HepG2 (cell line): ENCODE data around the gene HOXA10. TPM values are rescaled to one million over a fixed set of nuclear protein-coding genes. Genes with fewer than 3 reads are reported as not detected.

Experiments used
- ARNTL ChIP-seq: sonication (generic); formaldehyde crosslinking; IDR thresholded peaks from 2 replicates; pipeline ENCODE4 v1.4.0; 2020; ENCODE audit warnings: mild to moderate bottlenecking, missing genetic modification reagents
- FOXK2 ChIP-seq: fragments of 450-650 bp; IDR thresholded peaks from 2 replicates; pipeline ENCODE4 v1.6.1; 2016
- GABPA ChIP-seq, 2 experiments: IDR thresholded peaks; 2 replicates each; pipeline ENCODE4 v1.6.1; 2011 to 2016; ENCODE audit warnings: low read depth in 2 of 2, low read length in 1 of 2, missing biosample characterization in 1 of 2, missing genetic modification characterization in 1 of 2
- MTA1 ChIP-seq: sonication (generic); formaldehyde crosslinking; IDR thresholded peaks from 2 replicates; pipeline ENCODE4 v1.4.0; 2020; ENCODE audit warnings: missing genetic modification reagents, mild to moderate bottlenecking, borderline replicate concordance
- PCBP1 ChIP-seq: fragments of 200-400 bp; formaldehyde crosslinking; IDR thresholded peaks from 2 replicates; pipeline ENCODE4 v1.6.1; 2017; ENCODE audit warnings: mild to moderate bottlenecking, low read depth, low read length, borderline replicate concordance
- PHB2 ChIP-seq: fragments of 450-650 bp; IDR thresholded peaks from 2 replicates; pipeline ENCODE4 v1.6.1; 2018; ENCODE audit not compliant: partially characterized antibody
- RFX1 ChIP-seq: fragments of 450-650 bp; IDR thresholded peaks from 2 replicates; pipeline ENCODE4 v1.6.1; 2017
- SIX1 ChIP-seq: sonication (generic); formaldehyde crosslinking; IDR thresholded peaks from 2 replicates; pipeline ENCODE4 v1.4.0; 2020; ENCODE audit warnings: missing genetic modification reagents, borderline replicate concordance
- SP1 ChIP-seq, 2 experiments: fragments of 450-650 bp in 1 of 2; sonication (generic) in 1 of 2; formaldehyde crosslinking in 1 of 2; IDR thresholded peaks; 2 replicates each; pipeline versions ENCODE4 v1.4.0 to v1.6.1; 2016 to 2020; ENCODE audit warnings: missing genetic modification reagents in 1 of 2
- SP2 ChIP-seq: sonication (generic); formaldehyde crosslinking; IDR thresholded peaks from 2 replicates; pipeline ENCODE4 v1.5.1; 2020; ENCODE audit warnings: mild to moderate bottlenecking, missing genetic modification reagents
- TGIF2 ChIP-seq: IDR thresholded peaks from 2 replicates; pipeline ENCODE4 v1.6.1; 2016; ENCODE audit warnings: control low read depth, missing compliant biosample characterization
- ZFP62 ChIP-seq: sonication (generic); formaldehyde crosslinking; IDR thresholded peaks from 2 replicates; pipeline ENCODE4 v1.4.0; 2020; ENCODE audit warnings: missing genetic modification reagents
- ZNF160 ChIP-seq: sonication (generic); formaldehyde crosslinking; IDR thresholded peaks from 2 replicates; pipeline ENCODE4 v1.8.0; 2022; ENCODE audit warnings: mild to moderate bottlenecking, inconsistent platforms, missing genetic modification reagents
- ZNF430 ChIP-seq: sonication (generic); formaldehyde crosslinking; IDR thresholded peaks from 2 replicates; pipeline ENCODE4 v1.9.0; 2021; ENCODE audit warnings: mild to moderate bottlenecking, missing genetic modification reagents
- ZNF672 ChIP-seq: sonication (generic); formaldehyde crosslinking; IDR thresholded peaks from 2 replicates; pipeline ENCODE4 v1.8.1; 2022; ENCODE audit warnings: missing genetic modification reagents
- ZNF879 ChIP-seq: sonication (generic); formaldehyde crosslinking; IDR thresholded peaks from 2 replicates; pipeline ENCODE4 v1.8.1; 2023; ENCODE audit warnings: missing genetic modification reagents
- polyA plus RNA-seq, 8 experiments: library from polyadenylated mRNA; depleted of rRNA in 3 of 8; stranded (reverse) in 7 of 8; unstranded in 1 of 8; fragments of >200 nt; fragmentation: Illumina TruSeq in 4 of 8; extraction: Trizol in 4 of 8; gene quantifications; 2 replicates each; pipeline versions ENCODE4 v1.2.1 to v1.2.3, GENCODE V29; 2011 to 2016; ENCODE audit warnings: low read depth in 4 of 8, missing spikeins in 1 of 8, mixed read lengths in 1 of 8; ENCODE audit not compliant: insufficient read depth in 1 of 8
- total RNA-seq, 5 experiments: library from RNA; depleted of rRNA; stranded (reverse); fragments of >200 nt; fragmentation: Illumina TruSeq; extraction: Trizol; gene quantifications; 2 replicates each; pipeline ENCODE4 v1.2.3, GENCODE V29; 2016; ENCODE audit warnings: low read depth in 1 of 5
- TF ChIP-seq, protein P1 (sequence below): sonication (generic); formaldehyde crosslinking; IDR thresholded peaks from 2 replicates; pipeline ENCODE4 v1.8.0; 2022; ENCODE audit warnings: low read depth, missing genetic modification reagents
- TF ChIP-seq, protein P2 (sequence below): IDR thresholded peaks from 2 replicates; pipeline ENCODE4 v1.6.1; 2012; ENCODE audit warnings: low read depth, low read length, improper control_type of control experiment
- TF ChIP-seq, protein P3 (sequence below): conservative IDR thresholded peaks from 2 replicates; pipeline ENCODE4 v1.6.1; 2018; ENCODE audit warnings: missing genetic modification reagents
- TF ChIP-seq, protein P4 (sequence below): sonication (generic); formaldehyde crosslinking; IDR thresholded peaks from 2 replicates; pipeline ENCODE4 v1.4.0; 2020; ENCODE audit warnings: missing genetic modification reagents, borderline replicate concordance

Gene HOXA10
- total and polyA plus RNA-seq, 2 of the 13 experiments (the other 11 are each of a cell fraction or from before 2014, with no cell fraction given) = not detected

DNA sequence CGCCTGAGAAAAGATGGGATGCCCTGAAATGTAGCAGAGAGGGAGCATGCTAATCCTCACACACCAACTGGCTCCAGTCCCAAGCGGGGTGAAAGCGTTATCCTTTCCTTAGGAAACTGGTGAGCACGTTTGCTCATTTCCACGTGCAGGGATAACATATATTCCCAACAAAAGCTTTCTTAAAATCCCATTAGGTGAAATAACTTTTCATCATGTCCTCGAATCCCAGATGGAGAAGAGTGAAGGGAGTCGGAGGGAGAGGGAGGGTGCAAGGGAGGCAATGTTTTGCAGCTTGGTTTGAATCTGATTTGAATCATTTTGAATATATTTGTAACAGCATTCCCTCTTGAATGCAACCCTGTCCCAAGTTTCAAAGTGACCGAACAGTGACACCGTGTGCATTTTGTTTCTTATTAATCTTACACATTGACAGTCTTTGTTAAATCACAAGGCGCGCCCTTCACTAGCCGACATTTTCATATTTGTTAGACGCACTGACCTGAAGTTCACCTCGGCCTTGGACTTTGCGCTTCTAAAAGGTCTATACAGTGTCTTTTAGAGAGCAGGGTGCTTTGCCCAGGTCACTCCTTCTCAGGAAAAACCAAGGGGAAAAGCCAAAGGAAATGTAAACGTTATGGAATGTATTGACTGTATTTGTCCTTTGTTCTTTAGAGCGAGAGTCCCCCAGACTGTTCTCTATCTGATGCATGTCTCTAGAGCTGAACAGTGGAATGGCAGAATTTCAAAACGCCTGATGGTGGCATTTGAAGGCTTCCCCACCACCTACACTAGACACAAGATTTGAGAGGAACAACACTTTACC is 40.5 kb downstream of the HOXA10 start (continued):
- TF ChIP-seq, protein P1, sequence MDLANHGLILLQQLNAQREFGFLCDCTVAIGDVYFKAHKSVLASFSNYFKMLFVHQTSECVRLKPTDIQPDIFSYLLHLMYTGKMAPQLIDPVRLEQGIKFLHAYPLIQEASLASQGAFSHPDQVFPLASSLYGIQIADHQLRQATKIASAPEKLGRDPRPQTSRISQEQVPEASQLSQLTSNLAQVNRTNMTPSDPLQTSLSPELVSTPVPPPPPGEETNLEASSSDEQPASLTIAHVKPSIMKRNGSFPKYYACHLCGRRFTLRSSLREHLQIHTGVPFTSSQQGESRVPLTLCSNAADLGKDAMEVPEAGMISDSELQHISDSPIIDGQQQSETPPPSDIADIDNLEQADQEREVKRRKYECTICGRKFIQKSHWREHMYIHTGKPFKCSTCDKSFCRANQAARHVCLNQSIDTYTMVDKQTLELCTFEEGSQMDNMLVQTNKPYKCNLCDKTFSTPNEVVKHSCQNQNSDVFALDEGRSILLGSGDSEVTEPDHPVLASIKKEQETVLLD = no peak
- TF ChIP-seq ZFP62 (CRISPR knock-in tag) = no peak
- TF ChIP-seq, protein P2, sequence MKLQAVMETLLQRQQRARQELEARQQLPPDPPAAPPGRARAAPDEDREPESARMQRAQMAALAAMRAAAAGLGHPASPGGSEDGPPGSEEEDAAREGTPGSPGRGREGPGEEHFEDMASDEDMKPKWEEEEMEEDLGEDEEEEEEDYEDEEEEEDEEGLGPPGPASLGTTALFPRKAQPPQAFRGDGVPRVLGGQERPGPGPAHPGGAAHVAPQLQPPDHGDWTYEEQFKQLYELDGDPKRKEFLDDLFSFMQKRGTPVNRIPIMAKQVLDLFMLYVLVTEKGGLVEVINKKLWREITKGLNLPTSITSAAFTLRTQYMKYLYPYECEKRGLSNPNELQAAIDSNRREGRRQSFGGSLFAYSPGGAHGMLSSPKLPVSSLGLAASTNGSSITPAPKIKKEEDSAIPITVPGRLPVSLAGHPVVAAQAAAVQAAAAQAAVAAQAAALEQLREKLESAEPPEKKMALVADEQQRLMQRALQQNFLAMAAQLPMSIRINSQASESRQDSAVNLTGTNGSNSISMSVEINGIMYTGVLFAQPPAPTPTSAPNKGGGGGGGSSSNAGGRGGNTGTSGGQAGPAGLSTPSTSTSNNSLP = 0 out of 2 replicates have a peak, but pooled peaks have one; percentile 5
- TF ChIP-seq, protein P3, sequence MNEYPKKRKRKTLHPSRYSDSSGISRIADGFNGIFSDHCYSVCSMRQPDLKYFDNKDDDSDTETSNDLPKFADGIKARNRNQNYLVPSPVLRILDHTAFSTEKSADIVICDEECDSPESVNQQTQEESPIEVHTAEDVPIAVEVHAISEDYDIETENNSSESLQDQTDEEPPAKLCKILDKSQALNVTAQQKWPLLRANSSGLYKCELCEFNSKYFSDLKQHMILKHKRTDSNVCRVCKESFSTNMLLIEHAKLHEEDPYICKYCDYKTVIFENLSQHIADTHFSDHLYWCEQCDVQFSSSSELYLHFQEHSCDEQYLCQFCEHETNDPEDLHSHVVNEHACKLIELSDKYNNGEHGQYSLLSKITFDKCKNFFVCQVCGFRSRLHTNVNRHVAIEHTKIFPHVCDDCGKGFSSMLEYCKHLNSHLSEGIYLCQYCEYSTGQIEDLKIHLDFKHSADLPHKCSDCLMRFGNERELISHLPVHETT (CRISPR knock-in tag) = no peak
- TF ChIP-seq TGIF2 = no peak
- no peak for TF ChIP-seq SP1 (IDR thresholded peaks at IDR 0.05)
- TF ChIP-seq SP1 (CRISPR knock-in tag; IDR thresholded peaks at IDR 0.05) = no peak
- no peak for TF ChIP-seq ZNF879 (CRISPR knock-in tag)
- no peak for TF ChIP-seq FOXK2
- no peak for TF ChIP-seq ZNF160 (CRISPR knock-in tag)
- no peak for TF ChIP-seq ARNTL (CRISPR knock-in tag)
- no peak for TF ChIP-seq ZNF430 (CRISPR knock-in tag)
- no peak for TF ChIP-seq GABPA (IDR thresholded peaks at IDR 0.05; ENCODE audit: low read depth, low read length)
- TF ChIP-seq GABPA (CRISPR knock-in tag; IDR thresholded peaks at IDR 0.05; ENCODE audit: low read depth) = no peak
- TF ChIP-seq RFX1 = no peak
- no peak for TF ChIP-seq MTA1 (CRISPR knock-in tag)
- TF ChIP-seq SIX1 (CRISPR knock-in tag) = no peak
- TF ChIP-seq ZNF672 (CRISPR knock-in tag) = no peak
- no peak for TF ChIP-seq PHB2
- no peak for TF ChIP-seq PCBP1
- TF ChIP-seq SP2 (CRISPR knock-in tag) = no peak
- TF ChIP-seq, protein P4, sequence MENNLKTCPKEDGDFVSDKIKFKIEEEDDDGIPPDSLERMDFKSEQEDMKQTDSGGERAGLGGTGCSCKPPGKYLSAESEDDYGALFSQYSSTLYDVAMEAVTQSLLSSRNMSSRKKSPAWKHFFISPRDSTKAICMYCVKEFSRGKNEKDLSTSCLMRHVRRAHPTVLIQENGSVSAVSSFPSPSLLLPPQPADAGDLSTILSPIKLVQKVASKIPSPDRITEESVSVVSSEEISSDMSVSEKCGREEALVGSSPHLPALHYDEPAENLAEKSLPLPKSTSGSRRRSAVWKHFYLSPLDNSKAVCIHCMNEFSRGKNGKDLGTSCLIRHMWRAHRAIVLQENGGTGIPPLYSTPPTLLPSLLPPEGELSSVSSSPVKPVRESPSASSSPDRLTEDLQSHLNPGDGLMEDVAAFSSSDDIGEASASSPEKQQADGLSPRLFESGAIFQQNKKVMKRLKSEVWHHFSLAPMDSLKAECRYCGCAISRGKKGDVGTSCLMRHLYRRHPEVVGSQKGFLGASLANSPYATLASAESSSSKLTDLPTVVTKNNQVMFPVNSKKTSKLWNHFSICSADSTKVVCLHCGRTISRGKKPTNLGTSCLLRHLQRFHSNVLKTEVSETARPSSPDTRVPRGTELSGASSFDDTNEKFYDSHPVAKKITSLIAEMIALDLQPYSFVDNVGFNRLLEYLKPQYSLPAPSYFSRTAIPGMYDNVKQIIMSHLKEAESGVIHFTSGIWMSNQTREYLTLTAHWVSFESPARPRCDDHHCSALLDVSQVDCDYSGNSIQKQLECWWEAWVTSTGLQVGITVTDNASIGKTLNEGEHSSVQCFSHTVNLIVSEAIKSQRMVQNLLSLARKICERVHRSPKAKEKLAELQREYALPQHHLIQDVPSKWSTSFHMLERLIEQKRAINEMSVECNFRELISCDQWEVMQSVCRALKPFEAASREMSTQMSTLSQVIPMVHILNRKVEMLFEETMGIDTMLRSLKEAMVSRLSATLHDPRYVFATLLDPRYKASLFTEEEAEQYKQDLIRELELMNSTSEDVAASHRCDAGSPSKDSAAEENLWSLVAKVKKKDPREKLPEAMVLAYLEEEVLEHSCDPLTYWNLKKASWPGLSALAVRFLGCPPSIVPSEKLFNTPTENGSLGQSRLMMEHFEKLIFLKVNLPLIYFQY (CRISPR knock-in tag) = no peak
